ENCODE data around the gene CNTN6.

GRCh38 chr3:1197051-1197450 is 104.2 kb downstream of the CNTN6 start:
- TF ChIP-seq POLR2A (IDR thresholded peaks at IDR 0.05) (no peak), CTCF (IDR thresholded peaks at IDR 0.05) (no peak), POLR2AphosphoS5 (IDR thresholded peaks at IDR 0.05) (no peak)
